Gastroesophageal sphincter (tissue), 4 donors: ENCODE results near the gene EIF4E2. TPM values are rescaled to one million over a fixed set of nuclear protein-coding genes. Genes with fewer than 3 reads are reported as not detected.
A peak's percentile ranks its signal among the peaks of the same experiment; 100 is the strongest.

ENCODE experiments used
- ATAC-seq: fragments of 150-250 bp; one replicate; pipeline ENCODE4 v1.9.1; 2016; ENCODE audit warnings: mild to moderate bottlenecking, moderate library complexity
- H3K27ac ChIP-seq, 4 donors: fragments of 200-600 bp; sonication (generic) in 3 of 4; 1 replicate in 3 of 4; 2 replicates in 1 of 4; pipeline ENCODE4 v1.5.1; 2016 to 2019
- H3K27me3 ChIP-seq: fragments of 200-600 bp; sonication (generic); one replicate; pipeline ENCODE4 v1.5.1; 2019
- H3K36me3 ChIP-seq, 2 donors: fragments of 200-600 bp; sonication (generic); one replicate each; pipeline ENCODE4 v1.5.1; 2019; ENCODE audit warnings: control low read depth in 1 of 2
- H3K4me1 ChIP-seq, 3 donors: fragments of 200-600 bp; sonication (generic); 1 replicate in 2 of 3; 2 replicates in 1 of 3; pipeline ENCODE4 v1.5.1; 2016 to 2019; ENCODE audit warnings: control low read depth in 2 of 3
- H3K4me3 ChIP-seq, 2 donors: fragments of 200-600 bp; sonication (generic); one replicate each; pipeline ENCODE4 v1.5.1; 2019; ENCODE audit warnings: mild to moderate bottlenecking in 1 of 2, moderate library complexity in 1 of 2
- H3K9me3 ChIP-seq, 3 donors: fragments of 200-600 bp; sonication (generic); one replicate each; pipeline ENCODE4 v1.5.1; 2017 to 2019; ENCODE audit warnings: control low read depth in 2 of 3
- CTCF ChIP-seq, 4 experiments: fragments of 200-600 bp in 2 of 4; fragments of 450-650 bp in 2 of 4; sonication (generic) in 1 of 4; IDR thresholded peaks; one replicate each; pipeline ENCODE4 v1.5.1; 2017 to 2019; ENCODE audit warnings: antibody characterized with exemption in 4 of 4, mild to moderate bottlenecking in 2 of 4, moderate library complexity in 2 of 4
- EP300 ChIP-seq: sonication (generic); formaldehyde crosslinking; IDR thresholded peaks from one replicate; pipeline ENCODE4 v1.6.1; 2017; ENCODE audit warnings: antibody characterized with exemption, mild to moderate bottlenecking
- POLR2A ChIP-seq, 2 donors: fragments of 450-650 bp; IDR thresholded peaks; one replicate each; pipeline ENCODE4 v1.6.1; 2017; ENCODE audit warnings: antibody characterized with exemption in 2 of 2, mild to moderate bottlenecking in 2 of 2, moderate library complexity in 1 of 2
- POLR2AphosphoS5 ChIP-seq: sonication (generic); formaldehyde crosslinking; IDR thresholded peaks from one replicate; pipeline ENCODE4 v1.6.1; 2017; ENCODE audit warnings: antibody characterized with exemption
- WGBS, 2 donors: methylation state at CpG; one replicate each; pipeline ENCODE4 v1.1.5; 2018; ENCODE audit warnings: low coverage in 1 of 2; 5-methylcytosine and 5-hydroxymethylcytosine counted together
- total RNA-seq, 4 donors: library from RNA; depleted of rRNA; stranded (reverse); fragments of >200 nt; gene quantifications; one replicate each; pipeline ENCODE4 v1.1.0, GENCODE V29; 2016

The EIF4E2 gene
- total RNA-seq, 4 donors from 2014 or later, result 41.6 to 61.6 (median 51.1) TPM

GRCh38 chr2:232549655-232550353 lies 685 bp upstream of the EIF4E2 start:
- Histone ChIP-seq H3K27me3 (no peaks in the 10 kb centered on the region), H3K9me3 (no peaks in the 10 kb centered on the region), H3K27ac (peak overlapping the region; percentile 92 to 100 (median 96)), H3K4me1 (peaks cover 4 to 50% (median 11%) of the 10 kb centered on the region in 3 donors), H3K36me3 (peaks cover 0 to 33% of the 10 kb centered on the region in 2 donors), H3K4me3 (peak overlapping the region; percentile 77 to 100)
- no peak for ATAC-seq
- TF ChIP-seq POLR2AphosphoS5 (no peak), CTCF (IDR thresholded peaks at IDR 0.05) (no peak), EP300 (no peak), POLR2A (IDR thresholded peaks at IDR 0.05) (no peak)
- WGBS, 2 donors, result 29 to 33% methylated on average over 14 to 18 of the region's 21 CpGs

GRCh38 chr2:232551250-232551638 lies 755 bp downstream of the EIF4E2 start:
- ATAC-seq, result no peak
- H3K27me3 ChIP-seq, result no peaks in the 10 kb centered on the region
- no peak for TF ChIP-seq POLR2A (IDR thresholded peaks at IDR 0.05)
- no peak for TF ChIP-seq EP300
- TF ChIP-seq CTCF (IDR thresholded peaks at IDR 0.05), result no peak
- 6 to 9% methylated on average over 5 to 7 of the region's 7 CpGs for WGBS, 2 donors
- H3K4me3 ChIP-seq, result peak overlapping the region; percentile 77 to 100
- H3K9me3 ChIP-seq, result no peaks in the 10 kb centered on the region
- peaks cover 0 to 36% of the 10 kb centered on the region in 2 donors for H3K36me3 ChIP-seq
- H3K4me1 ChIP-seq, result peaks cover 4 to 50% (median 11%) of the 10 kb centered on the region in 3 donors
- peak overlapping the region; percentile 92 to 100 (median 96) for H3K27ac ChIP-seq

GRCh38 chr2:232551776-232552175 lies 1.3 kb downstream of the EIF4E2 start:
- Histone ChIP-seq H3K4me1 (peaks cover 4 to 50% (median 11%) of the 10 kb centered on the region in 3 donors), H3K36me3 (peaks cover 0 to 38% of the 10 kb centered on the region in 2 donors), H3K27ac (peak overlapping the region in 1 of 4 donors; percentile 97), H3K27me3 (no peaks in the 10 kb centered on the region), H3K9me3 (no peaks in the 10 kb centered on the region), H3K4me3 (peak overlapping the region; percentile 77 to 100)
- TF ChIP-seq POLR2A (IDR thresholded peaks at IDR 0.05) (no peak), EP300 (no peak), CTCF (IDR thresholded peaks at IDR 0.05) (no peak), POLR2AphosphoS5 (no peak)
- 82 to 94% methylated on average over 4 of the region's 4 CpGs for WGBS, 2 donors
- no peak for ATAC-seq

- H3K4me3 ChIP-seq, result no peak overlapping the region
- no peak overlapping the region for H3K27ac ChIP-seq
- no peaks in the 10 kb centered on the region for H3K9me3 ChIP-seq
- H3K27me3 ChIP-seq, result no peaks in the 10 kb centered on the region
- TF ChIP-seq EP300, result no peak
- no peak for TF ChIP-seq CTCF (IDR thresholded peaks at IDR 0.05)
- no peak for TF ChIP-seq POLR2AphosphoS5
- TF ChIP-seq POLR2A (IDR thresholded peaks at IDR 0.05), result no peak
- peaks cover 3 to 34% (median 10%) of the 10 kb centered on the region in 3 donors for H3K4me1 ChIP-seq
- ATAC-seq, result no peak
- peaks cover 3 to 76% of the 10 kb centered on the region in 2 donors for H3K36me3 ChIP-seq
- WGBS, 2 donors, result 58 to 90% methylated on average over 2 to 3 of the region's 3 CpGs
Measured at GRCh38 chr2:232556426-232556825, 5.9 kb downstream of the EIF4E2 start.
